Measurements from ENCODE around the gene COL18A1.
"Not testable (repeated sequence)": the region's sequence is repeated elsewhere in the genome, so short reads cannot be mapped to it uniquely, and the experiment has no call there.

COL18A1 gene

GRCh38 chr21:45441431-45442255, 36.7 kb downstream of the COL18A1 start:
- DNase-seq (ENCODE audit: low read depth), result no peak

GRCh38 chr21:45442276-45442675, 37.3 kb downstream of the COL18A1 start:
- H3K4me3 ChIP-seq (ENCODE audit: low read length), result no peak overlapping the region
- no peak for TF ChIP-seq CTCF (conservative IDR thresholded peaks at IDR 0.05; ENCODE audit: low read depth, low read length)
- DNase-seq (ENCODE audit: low read depth), result no peak

More at GRCh38 chr21:45441431-45442255, 36.7 kb downstream of the COL18A1 start:
- H3K4me3 ChIP-seq (ENCODE audit: low read length), result no peak overlapping the region
- no peak for TF ChIP-seq CTCF (conservative IDR thresholded peaks at IDR 0.05; ENCODE audit: low read depth, low read length)

GRCh38 chr21:45442686-45443594, 38.0 kb downstream of the COL18A1 start:
- H3K4me3 ChIP-seq (ENCODE audit: low read length); DNase-seq (ENCODE audit: low read depth): not testable (repeated sequence)

GRCh38 chr21:45443595-45444181, 38.7 kb downstream of the COL18A1 start:
- TF ChIP-seq CTCF (conservative IDR thresholded peaks at IDR 0.05; ENCODE audit: low read depth, low read length), result no peak
- DNase-seq (ENCODE audit: low read depth), result no peak
- H3K4me3 ChIP-seq (ENCODE audit: low read length), result no peak overlapping the region

- no peak for DNase-seq (ENCODE audit: low read depth)
- no peak for TF ChIP-seq CTCF (conservative IDR thresholded peaks at IDR 0.05; ENCODE audit: low read depth, low read length)
- no peak overlapping the region for H3K4me3 ChIP-seq (ENCODE audit: low read length)
Measured at GRCh38 chr21:45444385-45444784, 39.4 kb downstream of the COL18A1 start.

GRCh38 chr21:45445369-45445768, 40.4 kb downstream of the COL18A1 start:
- no peak for DNase-seq (ENCODE audit: low read depth)
- no peak overlapping the region for H3K4me3 ChIP-seq (ENCODE audit: low read length)
- TF ChIP-seq CTCF (conservative IDR thresholded peaks at IDR 0.05; ENCODE audit: low read depth, low read length), result no peak

GRCh38 chr21:45447821-45448220, 42.9 kb downstream of the COL18A1 start:
- TF ChIP-seq CTCF (conservative IDR thresholded peaks at IDR 0.05; ENCODE audit: low read depth, low read length), result no peak
- no peak overlapping the region for H3K4me3 ChIP-seq (ENCODE audit: low read length)
- DNase-seq (ENCODE audit: low read depth), result no peak

All from retinal pigment epithelial cell (primary cell).